H1 (cell line): ENCODE measurements around the gene PHKG2. TPM values are rescaled to one million over a fixed set of nuclear protein-coding genes. Genes with fewer than 3 reads are reported as not detected.

Source experiments
- CTCF ChIA-PET: fragments of 300-600 bp; sonication (Branson Sonifier 250); formaldehyde crosslinking; loops from one replicate; lab custom pipeline; 2021; ENCODE audit not compliant: partially characterized antibody; lab: Charles Lee
- POLR2A ChIA-PET: fragments of 300-600 bp; sonication (Branson Sonifier 250); formaldehyde crosslinking; loops from one replicate; lab custom pipeline; 2021; ENCODE audit warnings: inconsistent platforms; ENCODE audit not compliant: partially characterized antibody; lab: Charles Lee
- DNase-seq, 2 experiments: peaks; one replicate each; pipeline versions ENCODE4 v3.0.0 to v3.0.0-alpha.2; 2010 to 2022; ENCODE audit warnings: low spot score in 2 of 2, low read depth in 1 of 2, mixed read lengths in 1 of 2
- FAIRE-seq: peaks from 2 replicates; lab custom pipeline; 2011; peaks lifted over from hg19 to GRCh38; lab: Jason Lieb, UNC
- H2AFZ ChIP-seq: 2 replicates; pipeline ENCODE4 v1.8.1; 2012; ENCODE audit warnings: low read length, inconsistent platforms
- H2AK5ac ChIP-seq: 2 replicates; pipeline ENCODE4 v1.6.1; 2013; ENCODE audit warnings: low read depth, low read length
- H2BK120ac ChIP-seq: replicated peaks from 2 replicates; pipeline ENCODE3; 2013; ENCODE audit warnings: low read depth, low read length, inconsistent platforms
- H2BK12ac ChIP-seq: 2 replicates; pipeline ENCODE4 v1.6.1; 2013; ENCODE audit warnings: low read depth, low read length
- H2BK15ac ChIP-seq: 2 replicates; pipeline ENCODE4 v1.6.1; 2013; ENCODE audit warnings: low read length
- H2BK20ac ChIP-seq: 2 replicates; pipeline ENCODE4 v1.6.1; 2013; ENCODE audit warnings: low read length
- H2BK5ac ChIP-seq: 2 replicates; pipeline ENCODE4 v1.6.1; 2013; ENCODE audit warnings: low read depth, low read length
- H3K14ac ChIP-seq: 2 replicates; pipeline ENCODE4 v1.6.1; 2013; ENCODE audit warnings: inconsistent platforms; ENCODE audit not compliant: insufficient read length
- H3K18ac ChIP-seq: 2 replicates; pipeline ENCODE4 v1.6.1; 2013; ENCODE audit warnings: low read length; ENCODE audit errors: extremely low read depth
- H3K23ac ChIP-seq: 2 replicates; pipeline ENCODE4 v1.6.1; 2013; ENCODE audit warnings: inconsistent platforms; ENCODE audit not compliant: insufficient read length
- H3K23me2 ChIP-seq: 2 replicates; pipeline ENCODE4 v1.6.1; 2013; ENCODE audit warnings: low read depth, low read length
- H3K27ac ChIP-seq: 2 replicates; pipeline ENCODE4 v1.6.1; 2011; ENCODE audit warnings: low read depth, low read length, inconsistent platforms
- H3K27me3 ChIP-seq, 4 experiments: replicated peaks in 1 of 4; 1 replicate in 1 of 4; 2 replicates in 3 of 4; pipeline versions ENCODE4 v1.6.1 to v1.8.1; 2011 to 2013; ENCODE audit warnings: low read length in 3 of 4, mild to moderate bottlenecking in 3 of 4, inconsistent platforms in 2 of 4, mixed read lengths in 2 of 4, moderate library complexity in 1 of 4; ENCODE audit not compliant: control insufficient read depth in 3 of 4, insufficient read depth in 3 of 4; ENCODE audit errors: extremely low read depth in 1 of 4
- H3K36me3 ChIP-seq, 4 experiments: 2 replicates each; pipeline versions ENCODE4 v1.6.1 to v1.8.1; 2011 to 2013; ENCODE audit warnings: mild to moderate bottlenecking in 4 of 4, low read length in 3 of 4, moderate library complexity in 2 of 4, control low read depth in 1 of 4, inconsistent platforms in 1 of 4; ENCODE audit not compliant: insufficient read depth in 4 of 4, control insufficient read depth in 2 of 4
- H3K4ac ChIP-seq: replicated peaks from 2 replicates; pipeline ENCODE3; 2013; ENCODE audit warnings: low read length, low read depth, mixed read lengths, inconsistent platforms; ENCODE audit not compliant: insufficient read length
- H3K4me1 ChIP-seq, 4 experiments: replicated peaks in 1 of 4; 1 replicate in 1 of 4; 2 replicates in 3 of 4; pipeline versions ENCODE4 v1.6.1 to v1.8.1; 2011 to 2013; ENCODE audit warnings: low read length in 3 of 4, inconsistent platforms in 2 of 4, mixed read lengths in 1 of 4; ENCODE audit not compliant: insufficient read depth in 4 of 4, control insufficient read depth in 3 of 4
- H3K4me2 ChIP-seq, 2 experiments: 2 replicates each; pipeline versions ENCODE4 v1.6.1 to v1.8.1; 2011 to 2013; ENCODE audit warnings: low read depth in 2 of 2, low read length in 2 of 2, control low read depth in 1 of 2, inconsistent platforms in 1 of 2, mild to moderate bottlenecking in 1 of 2; ENCODE audit not compliant: insufficient read depth in 1 of 2
- H3K4me3 ChIP-seq, 4 experiments: fragments of 200-600, 300-600 bp in 1 of 4; sonication (generic), shearing (Covaris generic), sonication (Bioruptor Twin) in 1 of 4; 2 replicates each; pipeline versions ENCODE4 v1.5.1 to v1.8.1; 2011 to 2016; ENCODE audit warnings: low read length in 4 of 4, low read depth in 3 of 4, control low read depth in 2 of 4, inconsistent platforms in 2 of 4, mild to moderate bottlenecking in 2 of 4, mixed read lengths in 1 of 4, moderate library complexity in 1 of 4; ENCODE audit not compliant: insufficient read depth in 2 of 4; ENCODE audit errors: extremely low read depth in 1 of 4
- H3K56ac ChIP-seq: replicated peaks from 2 replicates; pipeline ENCODE3; 2013; ENCODE audit warnings: low read depth, mild to moderate bottlenecking, mixed read lengths, low read length, inconsistent platforms; ENCODE audit not compliant: insufficient read length
- H3K79me1 ChIP-seq: 2 replicates; pipeline ENCODE4 v1.6.1; 2013; ENCODE audit warnings: low read depth, low read length, control low read depth
- H3K79me2 ChIP-seq, 2 experiments: 2 replicates each; pipeline versions ENCODE4 v1.6.1 to v1.8.1; 2012 to 2013; ENCODE audit warnings: low read length in 2 of 2, mild to moderate bottlenecking in 2 of 2, inconsistent platforms in 1 of 2; ENCODE audit not compliant: insufficient read depth in 2 of 2, control insufficient read depth in 1 of 2
- H3K9ac ChIP-seq, 4 experiments: replicated peaks in 1 of 4; 1 replicate in 1 of 4; 2 replicates in 3 of 4; pipeline versions ENCODE4 v1.6.1 to v1.8.1; 2011 to 2013; ENCODE audit warnings: low read depth in 3 of 4, low read length in 3 of 4, control low read depth in 2 of 4, mild to moderate bottlenecking in 2 of 4, moderate library complexity in 2 of 4, inconsistent platforms in 1 of 4; ENCODE audit errors: extremely low read depth in 1 of 4
- H3K9me3 ChIP-seq, 2 experiments: 2 replicates each; pipeline versions ENCODE4 v1.6.1 to v1.8.1; 2012 to 2013; ENCODE audit warnings: mild to moderate bottlenecking in 2 of 2, moderate library complexity in 2 of 2, control low read depth in 1 of 2, inconsistent platforms in 1 of 2, low read depth in 1 of 2, low read length in 1 of 2, mixed read lengths in 1 of 2; ENCODE audit not compliant: insufficient read depth in 2 of 2
- H4K20me1 ChIP-seq, 2 experiments: replicated peaks in 1 of 2; 2 replicates each; pipeline versions ENCODE3 to v1.8.1; 2011 to 2013; ENCODE audit warnings: inconsistent platforms in 2 of 2, low read length in 2 of 2, mild to moderate bottlenecking in 1 of 2; ENCODE audit not compliant: insufficient read depth in 2 of 2, control insufficient read depth in 1 of 2
- H4K5ac ChIP-seq: 2 replicates; pipeline ENCODE4 v1.6.1; 2013; ENCODE audit warnings: low read length, low read depth, mixed read lengths, inconsistent platforms; ENCODE audit not compliant: insufficient read length
- H4K8ac ChIP-seq: 2 replicates; pipeline ENCODE4 v1.8.0; 2013; ENCODE audit warnings: mild to moderate bottlenecking, moderate library complexity, low read length, inconsistent platforms; ENCODE audit not compliant: insufficient read depth; ENCODE audit errors: extremely low read depth
- H4K91ac ChIP-seq: replicated peaks from 2 replicates; pipeline ENCODE3; 2013; ENCODE audit warnings: low read length, mixed read lengths, inconsistent platforms; ENCODE audit not compliant: insufficient read length
- CHD2 ChIP-seq: IDR thresholded peaks from 2 replicates; pipeline ENCODE4 v1.6.1; 2012; ENCODE audit warnings: low read length, improper control_type of control experiment
- CTBP2 ChIP-seq: IDR thresholded peaks from 2 replicates; pipeline ENCODE4 v1.7.0; 2011; ENCODE audit warnings: borderline replicate concordance, mild to moderate bottlenecking, moderate library complexity, mixed read lengths, low read length; ENCODE audit not compliant: insufficient read depth, insufficient read length
- EP300 ChIP-seq, 2 experiments: IDR thresholded peaks; 1 replicate in 1 of 2; 2 replicates in 1 of 2; pipeline ENCODE4 v1.6.1; 2011 to 2012; ENCODE audit warnings: low read depth in 2 of 2, low read length in 2 of 2, mild to moderate bottlenecking in 2 of 2, borderline replicate concordance in 1 of 2, inconsistent platforms in 1 of 2, moderate library complexity in 1 of 2
- POU5F1 ChIP-seq: IDR thresholded peaks from 2 replicates; pipeline ENCODE4 v1.6.1; 2011; ENCODE audit warnings: low read depth, mild to moderate bottlenecking, low read length, moderate library complexity
- RBBP5 ChIP-seq: IDR thresholded peaks from 2 replicates; pipeline ENCODE4 v1.7.1; 2012; ENCODE audit warnings: low read depth, mild to moderate bottlenecking, inconsistent platforms, low read length, moderate library complexity, borderline replicate concordance
- SIRT6 ChIP-seq: IDR thresholded peaks from one replicate; pipeline ENCODE4 v1.7.1; 2012; ENCODE audit warnings: low read length, inconsistent platforms
- SIX5 ChIP-seq: IDR thresholded peaks from 2 replicates; pipeline ENCODE4 v1.6.1; 2011; ENCODE audit warnings: mild to moderate bottlenecking, low read depth, low read length
- WGBS, 2 experiments: shearing (Covaris generic) in 1 of 2; methylation state at CpG; one replicate each; pipeline versions ENCODE4 v1.1.6 to v1.1.7; 2013 to 2015; ENCODE audit warnings: low lambda C conversion rate in 2 of 2, mixed read lengths in 2 of 2, inconsistent platforms in 1 of 2, low coverage in 1 of 2, missing lambda C conversion rate in 1 of 2; ENCODE audit not compliant: insufficient replicate concordance in 2 of 2, insufficient coverage in 1 of 2, insufficient read length in 1 of 2; ENCODE audit errors: extremely low coverage in 1 of 2, missing lambda C conversion rate in 1 of 2; 5-methylcytosine and 5-hydroxymethylcytosine counted together
- polyA plus RNA-seq, 7 experiments: library from polyadenylated mRNA; depleted of rRNA in 3 of 7; stranded (reverse) in 5 of 7; unstranded in 2 of 7; fragments of >200 nt in 5 of 7; fragments of 200-250 nt in 2 of 7; gene quantifications; 1 replicate in 5 of 7; 2 replicates in 1 of 7; 4 replicates in 1 of 7; pipeline versions ENCODE4 v1.2.1 to v1.2.3, GENCODE V29; 2011 to 2013; ENCODE audit warnings: missing spikeins in 2 of 7, mixed read lengths in 2 of 7
- total RNA-seq: library from RNA; stranded (reverse); fragmentation: NEBNext Ultra II Directional; extraction: Animal tissue kit (Norgen Biotek cat#: 25700); gene quantifications from 2 replicates; pipeline ENCODE4 v1.2.1, GENCODE V29; 2021

The PHKG2 gene
- total and polyA plus RNA-seq, 2 of the 8 experiments (the other 6 are each of a cell fraction or from before 2014, with no cell fraction given): 36.0 to 53.4 TPM

- Histone ChIP-seq H3K23ac (no peak overlapping the region), H3K27me3 (no peaks in the 10 kb centered on the region), H3K27ac (no peak overlapping the region), H2BK15ac (no peak overlapping the region), H2BK20ac (no peak overlapping the region), H2BK12ac (no peak overlapping the region), H3K9ac (0 out of 7 replicates have a peak overlapping the region, but pooled peaks of 1 of the 4 experiments have one; percentile 17), H3K79me1 (peaks cover 8% of the 10 kb centered on the region; the same call in 1 of the 2 replicates), H3K36me3 (peaks cover 6 to 24% (median 20%) of the 10 kb centered on the region in 4 experiments; a peak in 5 of 8 replicates), H3K18ac (no peak overlapping the region), H3K4me2 (no peak overlapping the region), H4K8ac (no peak overlapping the region; the same call in none of the 2 replicates), H4K20me1 (peaks cover 3 to 7% of the 10 kb centered on the region in 2 experiments), H2BK120ac (no peak overlapping the region), H4K5ac (no peak overlapping the region), H3K4ac (no peak overlapping the region), H2AFZ (no peak overlapping the region), H3K79me2 (peaks cover 0 to 15% of the 10 kb centered on the region in 2 experiments; a peak in 2 of 4 replicates), H3K56ac (no peak overlapping the region), H3K14ac (no peak overlapping the region), H3K4me3 (no peak overlapping the region), H4K91ac (no peak overlapping the region), H3K4me1 (peaks cover 0 to 4% (median 0%) of the 10 kb centered on the region in 4 experiments; a peak in 2 of 7 replicates), H2BK5ac (no peak overlapping the region), H2AK5ac (no peak overlapping the region), H3K9me3 (no peaks in the 10 kb centered on the region), H3K23me2 (peaks cover 7% of the 10 kb centered on the region; the same call in 1 of the 2 replicates)
- FAIRE-seq (no peak), DNase-seq (no peak)
- 93% methylated on average over 20 of the region's 20 CpGs; no CpG with 5 or more reads in 1 of the 2 experiments for WGBS, 2 experiments
- ChIA-PET POLR2A (interaction anchor here (0.9 to 7.1 kb wide), 9 partner anchors 10 to 187 kb away, joined by 3 to 92 read pairs (median 5); partner anchors contain the start of genes CFAP119 and RNF40), CTCF (interaction anchor here (0.6 to 1.4 kb wide), 2 partner anchors 9 to 63 kb away, joined by 3 read pairs; no protein-coding TSS in a partner anchor)
- no peak for TF ChIP-seq RBBP5
- no peak for TF ChIP-seq EP300 (IDR thresholded peaks at IDR 0.05; ENCODE audit: borderline replicate concordance in 1 of 2, low read depth in 2 of 2, low read length in 2 of 2)
- no peak for TF ChIP-seq POU5F1
- no peak for TF ChIP-seq CHD2
- no peak for TF ChIP-seq SIRT6
- no peak for TF ChIP-seq CTBP2
- TF ChIP-seq SIX5: no peak
These were observed 2.7 kb downstream of the PHKG2 start for GRCh38 chr16:30750876-30751465.
